G401 (cell line): ENCODE results near the gene XYLT1. TPM values are rescaled to one million over a fixed set of nuclear protein-coding genes. Genes with fewer than 3 reads are reported as not detected.

Experiments used
- DNase-seq: peaks from one replicate; pipeline ENCODE4 v3.0.0-alpha.2; 2015; ENCODE audit warnings: low spot score
- in situ Hi-C: cut with HindIII; loops from 2 replicates; pipeline ENCODE4 v1.10.0; 2016; ENCODE audit warnings: low sequenced_read_pairs, mixed read lengths
- total RNA-seq: library from RNA; depleted of rRNA; stranded (reverse); fragments of >200 nt; shearing (Covaris generic); gene quantifications from 2 replicates; pipeline ENCODE4 v1.2.3, GENCODE V29; 2014

Gene XYLT1
- total RNA-seq, 1 experiment from 2014 or later: not detected

DNA sequence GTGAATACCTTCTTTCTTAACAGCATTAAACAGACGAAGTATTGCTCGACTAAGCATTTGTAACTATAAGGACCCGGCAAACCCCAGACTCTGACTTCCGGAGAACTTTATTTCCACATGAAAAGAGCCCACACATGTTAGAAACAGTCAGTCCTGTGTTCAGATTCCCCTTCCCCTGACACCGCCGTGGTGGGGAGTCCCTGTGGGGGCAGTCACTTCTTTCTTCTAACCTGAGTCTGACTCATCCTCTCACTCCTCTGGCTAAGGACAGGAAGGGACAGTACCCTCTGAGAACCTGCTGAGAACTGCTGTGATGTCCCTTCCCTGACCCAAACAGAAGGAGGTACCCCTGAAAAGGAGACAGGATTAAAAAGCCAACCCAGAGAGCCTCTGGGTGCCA lies 165.1 kb downstream of the XYLT1 start:
- no peak for DNase-seq
- in situ Hi-C loops: no loop called here

DNA sequence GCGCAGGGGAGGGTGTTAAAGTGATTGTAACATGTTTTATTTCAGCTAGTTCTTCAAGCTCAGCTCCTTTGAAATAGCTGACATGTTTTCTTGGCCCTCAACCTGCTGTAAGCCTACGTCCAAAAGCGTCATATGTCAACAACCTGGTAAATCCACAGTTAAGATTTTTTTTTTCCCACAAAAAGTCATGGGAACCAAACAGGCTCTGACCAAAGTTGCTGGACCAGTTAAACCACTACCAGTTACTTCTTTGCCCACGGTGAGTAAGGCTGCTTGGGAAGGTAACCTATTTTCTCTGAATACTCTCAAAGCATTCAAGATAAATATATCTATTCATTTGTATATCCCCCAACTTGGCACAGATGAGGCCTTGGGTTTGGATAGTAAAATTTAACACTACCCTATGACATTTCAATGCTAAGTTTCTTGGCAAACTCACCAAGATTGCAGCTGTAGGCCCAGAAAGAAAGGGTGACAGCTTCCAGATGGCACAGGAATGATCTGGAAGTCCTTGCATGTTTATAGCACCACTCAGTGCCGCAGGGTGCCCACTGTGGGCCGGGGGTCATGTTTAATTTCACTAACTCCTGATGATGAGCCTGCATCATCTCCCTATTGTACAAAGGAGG lies 166.2 kb downstream of the XYLT1 start:
- DNase-seq: no peak
- in situ Hi-C loops: no loop called here

DNA sequence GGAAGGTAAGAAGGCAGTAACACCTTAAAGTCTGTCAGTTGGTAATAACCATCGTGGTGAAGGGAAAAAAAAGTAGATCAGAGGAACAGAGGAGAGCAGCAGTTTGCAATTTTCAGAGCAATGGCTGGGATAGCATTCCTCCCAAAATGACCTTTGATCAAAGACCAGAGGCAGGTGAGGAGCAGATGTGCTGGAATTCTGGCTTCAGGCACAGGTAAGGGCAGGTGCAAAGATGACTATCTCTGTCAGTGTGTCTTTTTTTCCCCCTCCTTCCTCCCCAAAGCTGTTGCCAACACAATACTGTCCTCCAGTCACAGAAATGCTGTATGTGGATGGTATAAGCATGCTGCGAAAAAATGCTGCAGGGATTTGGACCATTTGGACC lies 166.7 kb downstream of the XYLT1 start:
- in situ Hi-C loops: no loop called here
- DNase-seq: no peak

DNA sequence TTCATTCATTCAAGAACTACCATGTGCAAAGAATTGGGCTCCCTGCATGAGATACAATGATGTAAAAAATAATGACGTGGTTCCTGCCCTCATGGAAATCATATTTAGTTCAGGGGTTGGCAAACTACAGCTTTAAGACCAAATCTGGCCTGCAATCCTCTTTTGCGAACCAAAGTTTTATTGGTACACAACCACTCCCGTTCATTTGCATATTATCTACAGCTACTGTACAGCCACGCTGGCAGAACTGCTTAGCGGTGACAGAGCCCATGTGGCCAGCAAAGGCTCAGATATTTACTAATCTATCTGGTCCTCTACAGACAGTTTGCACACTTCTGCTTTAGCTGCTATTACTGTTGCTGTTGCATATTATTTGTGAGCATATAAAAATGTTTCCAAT lies 167.7 kb downstream of the XYLT1 start:
- no peak for DNase-seq
- in situ Hi-C loops: no loop called here

DNA sequence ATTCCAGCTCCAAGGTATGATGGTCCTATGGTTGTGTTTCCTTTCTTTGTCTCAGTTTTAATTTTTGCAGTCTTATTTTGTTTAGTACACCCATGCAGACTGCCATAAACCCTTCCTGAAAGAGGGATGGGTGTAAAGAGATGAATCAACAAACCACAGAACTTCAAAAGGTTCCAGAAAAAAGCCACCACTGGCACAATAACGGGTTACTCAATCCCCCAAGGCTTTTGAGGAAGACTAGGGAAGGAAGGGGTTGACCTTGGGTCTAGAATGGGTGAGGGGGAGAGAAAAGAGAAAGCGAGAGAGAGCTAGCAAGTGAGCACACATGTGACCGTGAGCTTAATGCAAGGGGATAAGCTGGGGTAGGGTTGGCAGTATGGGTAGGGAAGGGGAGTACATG lies 168.1 kb downstream of the XYLT1 start:
- in situ Hi-C loops: no loop called here
- DNase-seq: no peak

DNA sequence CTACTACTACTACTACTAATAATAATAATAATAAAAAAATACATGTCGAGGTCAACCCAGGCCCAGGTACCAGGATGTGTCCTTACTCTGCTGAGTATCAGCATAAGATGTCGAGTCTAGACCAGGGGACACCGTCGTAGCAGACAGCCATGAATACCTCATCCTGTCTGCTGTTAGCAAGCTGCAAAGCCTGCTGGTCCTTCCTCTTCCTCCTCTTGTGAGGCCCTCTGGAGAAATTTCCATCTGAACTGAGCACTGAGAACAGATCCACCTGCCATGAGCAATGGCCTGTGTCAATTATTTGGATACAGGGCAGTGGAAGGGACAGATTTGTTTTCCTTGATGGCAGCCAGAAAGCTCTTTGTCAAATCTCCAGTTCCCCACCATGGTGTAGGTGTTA lies 168.5 kb downstream of the XYLT1 start:
- in situ Hi-C loops: no loop called here
- DNase-seq: no peak

DNA sequence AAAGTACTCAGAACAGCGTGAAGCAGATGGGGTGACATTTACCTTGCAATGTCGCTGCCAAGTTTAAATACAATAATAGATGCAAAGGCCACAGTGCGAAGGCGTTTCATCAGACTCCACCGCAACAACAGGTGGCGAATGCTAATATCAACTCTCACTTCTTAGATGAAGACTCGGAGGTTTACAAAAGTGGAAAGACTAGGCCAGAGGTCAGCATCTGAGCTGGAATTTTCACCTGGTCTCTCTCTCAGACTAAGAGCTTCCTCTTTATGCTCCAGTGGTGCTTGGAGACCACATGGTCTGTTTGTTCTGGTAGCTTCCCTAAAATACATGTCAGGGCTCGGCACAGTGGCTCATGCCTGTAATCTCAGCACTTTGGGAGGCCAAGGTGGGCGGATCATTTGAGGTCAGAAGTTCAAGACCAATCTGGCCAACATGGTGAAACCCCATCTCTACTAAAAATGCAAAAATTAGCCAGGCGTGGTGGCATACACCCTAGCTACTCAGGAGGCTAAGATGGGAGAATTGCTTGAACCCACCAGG lies 169.1 kb downstream of the XYLT1 start:
- in situ Hi-C loops: no loop called here
- DNase-seq: no peak

DNA sequence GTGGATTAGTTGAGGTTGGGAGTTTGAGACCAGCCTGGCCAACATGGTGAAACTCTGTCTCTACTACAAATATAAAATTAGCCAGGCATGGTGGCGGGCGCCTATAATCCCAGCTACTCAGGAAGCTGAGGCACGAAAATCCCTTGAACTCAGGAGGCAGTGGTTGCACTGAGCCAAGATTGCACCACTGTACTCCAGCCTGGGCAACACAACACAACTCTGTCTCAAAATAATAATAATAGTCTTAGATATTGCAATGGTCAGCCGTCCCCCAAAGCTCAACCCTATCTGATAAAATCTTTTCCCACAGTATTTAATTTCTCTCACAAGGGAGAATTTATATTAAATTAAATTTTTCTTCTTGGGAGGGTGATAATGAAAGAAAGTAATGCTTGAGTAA lies 169.6 kb downstream of the XYLT1 start:
- in situ Hi-C loops: no loop called here
- no peak for DNase-seq

DNA sequence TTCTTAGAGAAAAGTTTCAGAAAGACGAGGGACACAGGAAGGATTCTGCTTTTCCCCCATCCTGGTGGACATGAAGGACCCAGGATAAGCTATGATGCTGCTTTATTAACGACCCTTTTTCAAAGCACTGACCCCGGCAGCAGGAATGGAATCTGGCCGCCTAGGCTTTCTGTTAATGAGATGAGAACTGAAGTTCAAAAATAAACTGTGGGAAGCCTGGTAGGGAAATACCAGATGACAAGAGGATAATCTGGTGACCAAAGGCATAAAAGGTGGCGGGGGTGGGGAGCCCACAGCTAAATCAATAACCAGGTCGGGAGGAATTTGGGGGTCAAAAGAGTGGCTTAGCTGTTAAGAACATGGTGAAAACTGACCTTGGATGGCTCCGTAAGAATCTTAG lies 171.0 kb downstream of the XYLT1 start:
- in situ Hi-C loops: no loop called here
- DNase-seq: no peak

DNA sequence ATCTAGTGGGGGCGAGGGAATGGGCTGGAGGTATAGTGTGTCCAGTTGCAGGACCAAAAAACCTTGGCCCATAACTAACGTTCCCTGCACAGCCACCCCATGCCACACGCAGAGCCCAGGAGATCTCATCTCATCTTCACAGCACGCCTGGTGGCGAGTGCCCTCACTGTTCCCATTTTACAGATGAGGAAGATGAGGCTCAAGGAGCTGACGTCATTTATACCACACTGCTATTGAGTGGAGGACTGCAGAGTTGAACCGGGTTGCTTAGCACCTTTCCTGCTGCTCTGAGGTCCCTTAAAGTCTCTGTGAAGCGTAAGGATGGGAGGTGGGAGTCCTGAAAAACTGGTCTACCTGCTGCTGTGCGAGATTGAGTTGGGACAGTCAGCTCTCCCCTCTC lies 172.5 kb downstream of the XYLT1 start:
- in situ Hi-C loops: no loop called here
- no peak for DNase-seq

DNA sequence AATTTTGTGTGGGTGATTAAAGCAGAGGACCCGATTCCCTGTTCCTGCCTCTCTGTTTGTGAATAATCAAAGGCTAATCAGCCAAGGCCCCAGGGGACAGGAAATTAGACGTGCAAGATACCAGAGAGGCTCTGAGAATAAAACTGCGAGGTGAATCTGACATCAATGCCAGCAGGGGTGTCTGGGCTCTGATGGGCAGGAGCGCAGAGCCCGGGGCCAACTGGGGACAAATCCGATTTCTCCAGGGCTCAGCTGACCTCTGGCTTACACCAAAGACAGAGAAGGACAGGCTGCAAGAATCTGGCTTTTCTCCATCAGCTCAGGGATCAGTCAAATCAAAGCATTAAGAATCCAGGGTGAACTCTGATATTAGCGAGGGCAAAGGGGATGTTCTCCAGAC lies 174.3 kb downstream of the XYLT1 start:
- no peak for DNase-seq
- in situ Hi-C loops: no loop called here

DNA sequence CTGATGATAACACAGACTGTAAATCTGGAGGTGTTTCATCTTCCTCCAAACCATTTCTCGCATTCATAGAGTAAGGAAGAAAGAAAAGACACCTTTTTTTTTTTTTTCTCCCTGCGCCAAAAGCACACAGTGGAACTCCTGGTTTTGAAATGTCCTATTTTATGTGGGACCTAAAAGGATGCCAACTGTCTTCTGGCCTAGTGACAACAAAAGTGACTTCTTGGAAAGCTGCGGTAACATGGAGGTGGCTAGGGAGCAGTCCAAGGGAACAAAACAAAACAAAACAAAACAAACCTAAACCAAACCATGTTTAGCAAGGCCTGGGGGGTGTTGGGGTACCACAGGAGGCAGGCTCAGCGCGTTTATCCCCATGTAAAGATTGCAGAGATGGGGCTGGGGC lies 174.8 kb downstream of the XYLT1 start:
- DNase-seq: no peak
- in situ Hi-C loops: no loop called here

DNA sequence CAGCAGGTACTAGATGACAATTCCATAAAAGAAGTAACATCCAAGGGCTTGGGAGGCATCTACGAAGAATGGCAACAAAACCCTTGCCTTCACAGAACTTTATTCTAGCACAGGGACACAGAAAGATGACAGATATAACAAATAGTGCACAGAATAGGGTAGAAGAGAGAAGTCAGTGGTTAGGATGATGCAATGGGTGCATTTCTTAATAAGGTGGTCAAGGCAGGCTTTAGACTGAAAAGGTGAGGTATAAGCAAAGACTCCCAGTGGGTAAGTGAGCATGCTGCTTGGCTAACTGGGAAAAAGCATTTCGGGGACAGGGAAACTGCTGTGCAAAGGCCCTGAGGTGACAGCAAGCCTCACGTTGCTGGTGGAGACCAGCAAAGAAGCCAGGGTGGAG lies 175.9 kb downstream of the XYLT1 start:
- in situ Hi-C loops: no loop called here
- no peak for DNase-seq

DNA sequence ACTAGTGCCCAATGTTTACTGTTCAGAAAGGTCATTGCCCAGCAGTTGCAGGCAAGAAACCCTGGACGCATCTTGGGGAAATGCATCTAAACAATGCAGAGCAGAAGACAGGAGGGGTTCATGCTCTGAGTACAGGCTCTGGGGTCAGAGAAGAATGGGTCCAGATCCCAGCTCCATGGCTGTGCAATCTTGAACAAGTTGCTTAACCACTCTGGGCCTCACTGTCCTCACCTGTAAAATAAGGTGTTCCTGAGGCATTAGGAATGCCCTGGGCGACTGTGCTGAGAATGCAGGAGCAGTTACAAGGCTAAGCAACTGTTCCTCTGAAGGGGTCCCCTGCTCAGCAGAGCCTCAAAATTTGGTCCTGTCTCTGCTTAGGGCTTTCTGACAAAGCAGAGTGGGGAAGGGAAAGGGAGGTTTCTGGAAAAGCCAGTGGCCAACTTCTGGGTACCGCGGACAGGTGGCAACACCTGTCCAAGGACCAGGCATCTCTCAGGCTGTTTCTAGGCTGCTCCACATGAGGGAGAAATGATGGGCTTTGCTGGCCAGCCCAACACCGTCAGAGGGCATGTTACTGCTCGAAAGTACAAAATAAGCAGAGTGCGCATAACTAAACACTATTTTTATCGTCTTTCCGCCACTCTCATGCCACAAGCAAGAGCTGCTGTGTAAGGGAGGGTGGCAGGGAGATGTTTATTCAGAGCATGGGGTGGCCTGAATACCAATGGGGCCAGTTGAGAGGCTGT lies 176.8 kb downstream of the XYLT1 start:
- DNase-seq: no peak
- in situ Hi-C loops: no loop called here

DNA sequence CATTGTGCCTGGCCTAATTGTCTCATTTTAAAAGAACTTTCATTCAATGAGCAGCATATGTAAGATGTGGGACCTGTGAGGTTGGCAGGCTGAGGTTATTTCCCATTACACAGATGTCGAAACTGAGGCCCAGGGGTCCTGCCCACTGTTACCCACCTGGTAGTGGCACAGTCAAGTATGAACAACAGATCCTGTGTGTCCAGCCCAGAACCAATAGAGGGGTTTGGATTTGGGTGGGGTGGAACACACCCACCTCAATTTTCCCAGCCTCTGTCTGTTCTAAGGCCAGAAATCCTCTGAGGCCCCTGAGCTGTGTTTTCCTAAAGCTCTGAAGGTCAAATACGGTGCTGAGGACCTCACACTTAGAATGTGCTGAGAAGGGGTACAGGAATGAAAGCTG lies 179.5 kb downstream of the XYLT1 start:
- in situ Hi-C loops: no loop called here
- DNase-seq: no peak

DNA sequence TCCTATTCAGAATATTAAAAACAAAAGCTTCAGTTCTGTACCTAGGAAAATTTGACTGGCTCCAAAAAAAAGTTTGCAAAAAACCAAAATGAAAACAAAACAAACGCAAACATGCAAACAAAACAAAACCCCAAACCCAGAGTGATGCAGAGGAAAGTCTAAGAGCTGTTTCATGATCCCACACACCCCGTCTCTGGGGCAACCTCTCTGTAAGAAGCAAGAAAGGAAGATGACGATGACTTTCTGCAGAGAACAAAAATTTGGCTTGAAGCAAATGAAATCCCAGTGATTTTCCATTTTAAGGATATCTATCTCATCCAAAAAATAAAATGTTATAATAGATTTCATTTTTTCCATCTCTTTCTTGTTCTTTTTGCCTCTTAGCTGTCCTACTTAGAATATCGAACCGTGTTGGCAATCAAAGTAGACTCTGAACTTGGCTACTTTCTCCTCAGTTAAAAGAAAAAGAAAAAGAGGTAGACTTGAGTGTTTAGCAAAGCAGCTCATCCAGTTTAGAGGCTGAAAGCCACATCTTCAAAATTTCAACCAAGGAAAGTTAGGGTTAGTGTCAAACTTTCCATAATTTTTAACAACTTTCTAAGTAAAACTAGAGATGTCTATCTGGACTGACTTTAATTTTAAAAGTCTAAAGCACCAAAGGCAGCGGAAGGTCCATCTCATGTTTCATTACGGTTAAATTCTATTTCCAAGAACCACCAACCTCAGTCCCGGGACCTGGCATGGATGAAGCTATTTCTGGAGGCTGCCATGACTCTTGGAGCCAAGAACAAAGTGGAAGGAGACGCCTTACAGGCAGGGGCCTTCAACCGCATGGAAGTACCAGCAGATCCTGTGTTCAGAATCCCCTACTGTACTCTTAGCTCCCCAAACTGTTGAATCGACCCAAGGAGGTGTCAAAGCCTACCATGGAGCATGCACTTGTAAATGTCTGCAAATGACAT lies 180.8 kb downstream of the XYLT1 start:
- no peak for DNase-seq
- in situ Hi-C loops: no loop called here

DNA sequence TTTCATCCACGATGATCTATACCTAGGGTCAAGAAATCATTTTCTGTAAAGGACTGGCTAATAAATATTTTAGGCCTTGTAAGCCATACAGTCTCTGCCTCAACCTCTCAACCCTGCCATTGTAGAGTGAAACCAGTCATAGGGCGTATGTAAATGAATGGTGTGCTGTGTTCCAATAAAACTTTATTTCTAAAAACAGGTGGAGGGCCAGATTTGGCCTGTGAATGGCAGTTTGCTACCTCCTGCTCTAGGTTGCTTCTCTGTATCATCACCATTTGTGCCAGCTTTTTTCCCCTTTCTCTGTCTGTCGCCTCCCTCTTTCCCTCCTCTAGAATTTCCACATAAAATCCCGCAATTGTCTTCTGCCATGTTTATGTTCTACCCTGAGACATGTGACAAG lies 181.7 kb downstream of the XYLT1 start:
- no peak for DNase-seq
- in situ Hi-C loops: no loop called here

DNA sequence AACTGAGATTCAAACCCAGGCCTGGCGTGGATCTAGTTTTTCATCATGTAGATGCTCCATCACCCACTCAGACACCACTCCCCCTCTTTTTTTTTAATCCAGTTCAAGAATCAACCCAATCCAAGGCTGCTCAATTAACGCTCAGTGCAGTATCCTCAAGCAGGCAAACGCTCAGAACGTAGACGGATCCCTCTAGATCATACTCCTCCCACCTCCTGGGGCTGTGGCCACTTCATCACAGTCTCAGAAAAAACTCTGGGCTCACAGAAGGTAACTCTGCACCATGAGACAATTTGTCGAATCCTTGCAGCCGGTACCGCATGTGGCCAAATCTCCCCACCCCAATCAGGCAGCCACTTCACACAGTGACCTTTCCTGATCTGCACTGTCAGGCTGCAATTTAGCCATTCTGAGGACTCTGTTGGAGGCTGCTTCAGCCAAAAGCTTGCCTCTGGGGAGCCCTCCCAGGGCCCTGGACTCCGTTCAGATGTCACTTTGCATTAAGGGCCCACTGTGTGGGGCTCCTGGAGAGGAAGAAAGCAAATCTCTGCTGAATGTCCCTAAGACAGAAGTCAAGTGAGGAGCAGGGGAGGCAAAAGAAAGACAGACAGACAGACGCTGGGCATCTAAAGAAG lies 183.5 kb downstream of the XYLT1 start:
- DNase-seq: no peak
- in situ Hi-C loops: no loop called here

DNA sequence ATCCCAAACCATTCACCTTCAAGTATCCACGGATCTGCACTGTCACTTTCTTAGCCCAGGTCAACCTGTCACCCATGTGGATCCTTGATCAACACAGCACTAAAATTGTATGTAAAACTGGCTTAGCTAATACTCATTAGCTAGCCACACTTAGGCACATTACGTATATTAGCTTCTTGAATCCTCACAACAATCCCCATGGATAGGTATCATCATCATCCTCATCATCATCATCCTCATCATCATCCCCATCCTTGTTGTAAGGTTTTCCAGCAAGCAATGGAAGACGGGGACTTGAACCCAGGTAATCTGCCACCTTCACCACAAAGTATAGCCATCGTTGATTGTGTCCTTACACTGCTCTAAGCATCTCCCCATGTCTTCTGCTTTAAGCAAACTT lies 184.3 kb downstream of the XYLT1 start:
- in situ Hi-C loops: no loop called here

More for the DNA sequence above, 184.3 kb downstream of the XYLT1 start:
- DNase-seq: no peak
